Measurements from ENCODE around the gene NME3. TPM values are rescaled to one million over a fixed set of nuclear protein-coding genes. Genes with fewer than 3 reads are reported as not detected.

NME3 gene
- total and polyA plus RNA-seq, 2 donors (not counting 3 experiments of a cell fraction or from before 2014, with no cell fraction given): 38.2 to 74.4 TPM

DNA sequence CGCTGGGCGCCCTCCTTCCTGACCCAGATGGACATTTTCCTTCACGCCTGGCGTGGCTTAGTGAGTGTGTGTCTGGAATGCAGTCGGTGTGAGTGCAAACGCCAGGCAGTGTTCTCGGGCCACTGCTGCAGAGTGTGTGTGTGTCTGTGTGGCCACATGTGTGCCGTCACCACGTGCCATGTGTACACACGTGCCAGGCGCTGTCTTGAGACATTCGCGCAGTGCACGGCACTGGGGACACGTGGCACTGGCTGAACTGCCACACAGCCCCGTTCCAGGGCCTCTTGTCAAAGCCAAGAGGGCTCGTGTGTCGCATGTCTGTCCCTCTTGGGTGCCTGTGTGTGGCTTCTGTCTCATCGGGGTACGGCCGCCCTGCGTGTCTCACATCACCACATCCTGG lies 36.5 kb downstream of the NME3 start:
- H4K20me1 ChIP-seq (replicated peaks; ENCODE audit: control insufficient read depth, extremely low read depth, insufficient read depth, low read length): no peaks in the 10 kb centered on the region
- no peak overlapping the region for H3K27ac ChIP-seq (ENCODE audit: insufficient read depth, low read depth, low read length)

More for the DNA sequence above, 36.5 kb downstream of the NME3 start:
- Histone ChIP-seq H2AFZ (ENCODE audit: low read depth, low read length) (no peak overlapping the region), H3K36me3 (ENCODE audit: control insufficient read depth in 2 of 2, extremely low read depth in 1 of 2, insufficient read depth in 2 of 2, low read length in 2 of 2) (peaks cover 0 to 26% of the 10 kb centered on the region in 2 experiments), H3K9ac (replicated peaks; ENCODE audit: extremely low read depth, insufficient read depth, low read length) (no peak overlapping the region), H3K79me2 (ENCODE audit: control insufficient read depth, insufficient read depth, low read length) (no peaks in the 10 kb centered on the region), H3K4me2 (ENCODE audit: insufficient read depth, low read length) (no peak overlapping the region), H3K27me3 (ENCODE audit: control insufficient read depth in 2 of 2, insufficient read depth in 2 of 2, low read length in 2 of 2) (no peaks in the 10 kb centered on the region), H3K4me3 (replicated peaks in 1 of 3; ENCODE audit: insufficient read depth in 1 of 3, low read depth in 1 of 3, low read length in 3 of 3) (no peak overlapping the region), H3K4me1 (ENCODE audit: control insufficient read depth, extremely low read depth, insufficient read depth, low read length) (no peaks in the 10 kb centered on the region), H3K9me1 (replicated peaks; ENCODE audit: control insufficient read depth, extremely low read depth, insufficient read depth, low read length) (no peaks in the 10 kb centered on the region), H3K9me3 (replicated peaks; ENCODE audit: control insufficient read depth, insufficient read depth, low read length) (no peaks in the 10 kb centered on the region)
- ChIA-PET CTCF (no interaction called here), POLR2A (no interaction called here)
- dilution Hi-C loops (cut with MboI; ENCODE audit: extremely low pct_ligation_motif_present, low sequenced_read_pairs): no loop called here
- intact Hi-C loops (cut with micrococcal nuclease): no loop called here
- BruUV-seq (replicated peaks): no TSS peak
- TF ChIP-seq MAX (IDR thresholded peaks at IDR 0.05; ENCODE audit: insufficient read depth, insufficient read length) (no peak), POLR2A (IDR thresholded peaks at IDR 0.05; ENCODE audit: low read depth, low read length) (no peak), JUN (IDR thresholded peaks at IDR 0.05; ENCODE audit: borderline replicate concordance, insufficient read depth, insufficient read length, low read depth) (no peak), POLR2AphosphoS5 (IDR thresholded peaks at IDR 0.05; ENCODE audit: insufficient read depth, low read depth, low read length) (no peak), CTCF (IDR thresholded peaks at IDR 0.05; ENCODE audit: extremely low read depth in 1 of 2, insufficient read depth in 1 of 2, low read depth in 1 of 2, low read length in 2 of 2) (no peak), GATA2 (IDR thresholded peaks at IDR 0.05; ENCODE audit: insufficient read depth, insufficient read length, low read depth, low read length) (no peak), MYC (IDR thresholded peaks at IDR 0.05; ENCODE audit: low read depth, low read length) (no peak), FOS (IDR thresholded peaks at IDR 0.05; ENCODE audit: borderline replicate concordance, insufficient read depth, low read length) (no peak), EZH2 (IDR thresholded peaks at IDR 0.05; ENCODE audit: borderline replicate concordance, low read depth, low read length, severe bottlenecking) (no peak)
- FAIRE-seq (no peak), DNase-seq (ENCODE audit: low read depth, low spot score) (no peak)

All from endothelial cell of umbilical vein (primary cell).